ENCODE measurements around the gene TOR1B.

The TOR1B gene

DNA sequence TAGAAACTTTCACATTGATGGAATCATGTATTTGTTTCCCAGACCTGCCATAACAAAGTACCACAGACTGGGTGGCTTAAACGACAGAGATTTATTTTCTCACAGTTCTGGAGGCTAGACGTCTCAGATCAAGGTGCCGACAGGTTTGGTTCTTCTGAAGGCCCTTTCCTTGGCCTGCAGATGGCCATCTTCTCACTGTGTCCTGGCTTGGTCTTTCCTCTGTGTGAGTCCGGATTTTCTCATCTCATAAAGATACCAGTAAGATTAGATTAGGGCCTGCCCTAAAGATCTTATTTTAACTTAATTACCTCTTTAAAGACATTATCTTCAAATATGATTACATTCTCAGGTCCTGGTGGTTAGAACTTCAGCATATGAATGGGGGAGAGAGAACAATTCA is 38.1 kb downstream of the TOR1B start:
- H3K4me1 Mint-ChIP-seq, result peaks cover 24% of the 10 kb centered on the region
- no peak overlapping the region for H3K4me3 Mint-ChIP-seq
- H3K27me3 Mint-ChIP-seq (ENCODE audit: low read depth), result no peaks in the 10 kb centered on the region
- H3K36me3 Mint-ChIP-seq (ENCODE audit: low read depth), result peaks cover 5% of the 10 kb centered on the region
- TF ChIP-seq, protein P1, sequence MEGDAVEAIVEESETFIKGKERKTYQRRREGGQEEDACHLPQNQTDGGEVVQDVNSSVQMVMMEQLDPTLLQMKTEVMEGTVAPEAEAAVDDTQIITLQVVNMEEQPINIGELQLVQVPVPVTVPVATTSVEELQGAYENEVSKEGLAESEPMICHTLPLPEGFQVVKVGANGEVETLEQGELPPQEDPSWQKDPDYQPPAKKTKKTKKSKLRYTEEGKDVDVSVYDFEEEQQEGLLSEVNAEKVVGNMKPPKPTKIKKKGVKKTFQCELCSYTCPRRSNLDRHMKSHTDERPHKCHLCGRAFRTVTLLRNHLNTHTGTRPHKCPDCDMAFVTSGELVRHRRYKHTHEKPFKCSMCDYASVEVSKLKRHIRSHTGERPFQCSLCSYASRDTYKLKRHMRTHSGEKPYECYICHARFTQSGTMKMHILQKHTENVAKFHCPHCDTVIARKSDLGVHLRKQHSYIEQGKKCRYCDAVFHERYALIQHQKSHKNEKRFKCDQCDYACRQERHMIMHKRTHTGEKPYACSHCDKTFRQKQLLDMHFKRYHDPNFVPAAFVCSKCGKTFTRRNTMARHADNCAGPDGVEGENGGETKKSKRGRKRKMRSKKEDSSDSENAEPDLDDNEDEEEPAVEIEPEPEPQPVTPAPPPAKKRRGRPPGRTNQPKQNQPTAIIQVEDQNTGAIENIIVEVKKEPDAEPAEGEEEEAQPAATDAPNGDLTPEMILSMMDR (IDR thresholded peaks at IDR 0.05; ENCODE audit: unreplicated experiment in 3 of 3), result no peak
- no peak overlapping the region for H3K27ac Mint-ChIP-seq
- no peaks in the 10 kb centered on the region for H3K9me3 Mint-ChIP-seq

GRCh38 chr9:129845373-129845772 is 42.4 kb downstream of the TOR1B start:
- Mint-ChIP-seq H3K4me3 (no peak overlapping the region), H3K36me3 (ENCODE audit: low read depth) (peaks cover 7% of the 10 kb centered on the region), H3K27ac (no peak overlapping the region), H3K9me3 (no peaks in the 10 kb centered on the region), H3K4me1 (peaks cover 5% of the 10 kb centered on the region), H3K27me3 (ENCODE audit: low read depth) (no peaks in the 10 kb centered on the region)
- TF ChIP-seq, protein P1 (IDR thresholded peaks at IDR 0.05; ENCODE audit: unreplicated experiment in 3 of 3), result no peak

GRCh38 chr9:129848712-129849441 is 45.9 kb downstream of the TOR1B start:
- Mint-ChIP-seq H3K9me3 (no peaks in the 10 kb centered on the region), H3K4me3 (no peak overlapping the region), H3K27ac (no peak overlapping the region), H3K36me3 (ENCODE audit: low read depth) (peaks cover 31% of the 10 kb centered on the region), H3K4me1 (peaks cover 5% of the 10 kb centered on the region), H3K27me3 (ENCODE audit: low read depth) (no peaks in the 10 kb centered on the region)
- TF ChIP-seq, protein P1 (IDR thresholded peaks at IDR 0.05; ENCODE audit: unreplicated experiment in 3 of 3), result no peak

- H3K27ac Mint-ChIP-seq, result peak overlapping the region in 1 of 3 experiments; percentile 23
- peaks cover 42% of the 10 kb centered on the region for H3K36me3 Mint-ChIP-seq (ENCODE audit: low read depth)
- no peak overlapping the region for H3K4me3 Mint-ChIP-seq
- no peaks in the 10 kb centered on the region for H3K27me3 Mint-ChIP-seq (ENCODE audit: low read depth)
- TF ChIP-seq, protein P1 (IDR thresholded peaks at IDR 0.05; ENCODE audit: unreplicated experiment in 3 of 3), result no peak
- peaks cover 5% of the 10 kb centered on the region for H3K4me1 Mint-ChIP-seq
- H3K9me3 Mint-ChIP-seq, result no peaks in the 10 kb centered on the region
Observed at GRCh38 chr9:129849901-129850300, 46.9 kb downstream of the TOR1B start.

GRCh38 chr9:129850821-129851550 is 48.0 kb downstream of the TOR1B start:
- TF ChIP-seq, protein P1 (IDR thresholded peaks at IDR 0.05; ENCODE audit: unreplicated experiment in 3 of 3), result no peak
- Mint-ChIP-seq H3K27me3 (ENCODE audit: low read depth) (no peaks in the 10 kb centered on the region), H3K4me1 (peaks cover 5% of the 10 kb centered on the region), H3K9me3 (no peaks in the 10 kb centered on the region), H3K36me3 (ENCODE audit: low read depth) (peaks cover 48% of the 10 kb centered on the region), H3K4me3 (no peak overlapping the region), H3K27ac (peak overlapping the region in 2 of 3 experiments; percentile 53 to 80)

Measured in nephron (organoid).